ENCODE measurements around the gene FUT1. TPM values are rescaled to one million over a fixed set of nuclear protein-coding genes. Genes with fewer than 3 reads are reported as not detected.

FUT1 gene
- total and polyA plus RNA-seq, 2 of the 8 experiments (the other 6 are each of a cell fraction or from before 2014, with no cell fraction given), result 7.4 to 12.9 TPM

DNA sequence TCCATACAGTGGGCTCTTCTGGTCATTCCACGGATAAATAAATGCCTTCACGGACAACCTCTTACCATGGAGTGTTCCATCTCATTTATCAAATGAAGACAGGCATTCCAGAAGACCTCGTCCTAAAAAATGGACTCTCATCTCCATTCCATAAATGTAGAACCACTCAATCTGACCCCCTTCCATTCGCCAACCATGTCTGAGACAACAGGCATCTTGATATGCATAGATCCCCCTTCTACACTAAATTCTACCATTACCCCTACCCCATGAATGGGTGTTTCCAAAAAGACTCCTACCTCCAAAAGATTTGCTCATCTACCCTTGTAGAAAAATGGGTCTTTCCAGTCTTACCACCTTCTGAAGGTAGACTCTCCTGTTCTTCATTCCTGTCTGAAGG is 21.0 kb downstream of the FUT1 start:
- Histone ChIP-seq H3K4me2 (ENCODE audit: insufficient read depth in 1 of 2, low read depth in 2 of 2, low read length in 2 of 2) (no peak overlapping the region), H3K27ac (ENCODE audit: low read depth, low read length) (no peak overlapping the region), H2BK120ac (replicated peaks; ENCODE audit: low read depth, low read length) (no peak overlapping the region), H3K23me2 (ENCODE audit: low read depth, low read length) (peaks cover 5% of the 10 kb centered on the region; the same call in 1 of the 2 replicates), H2BK5ac (ENCODE audit: low read depth, low read length) (no peak overlapping the region), H3K4me1 (replicated peaks in 1 of 4; ENCODE audit: control insufficient read depth in 3 of 4, insufficient read depth in 4 of 4, low read length in 3 of 4) (peaks cover 0 to 7% (median 0%) of the 10 kb centered on the region in 4 experiments; a peak in 4 of 7 replicates), H2BK20ac (ENCODE audit: low read length) (no peak overlapping the region), H3K56ac (replicated peaks; ENCODE audit: insufficient read length, low read depth, low read length) (no peak overlapping the region), H4K5ac (ENCODE audit: insufficient read length, low read depth, low read length) (no peak overlapping the region), H2BK15ac (ENCODE audit: low read length) (no peak overlapping the region), H3K4ac (replicated peaks; ENCODE audit: insufficient read length, low read depth, low read length) (no peak overlapping the region), H2AK5ac (ENCODE audit: low read depth, low read length) (no peak overlapping the region), H3K4me3 (ENCODE audit: extremely low read depth in 1 of 4, insufficient read depth in 2 of 4, low read depth in 3 of 4, low read length in 4 of 4) (no peak overlapping the region), H3K79me2 (ENCODE audit: control insufficient read depth in 1 of 2, insufficient read depth in 2 of 2, low read length in 2 of 2) (no peaks in the 10 kb centered on the region), H2AFZ (ENCODE audit: low read length) (no peak overlapping the region), H4K8ac (ENCODE audit: extremely low read depth, insufficient read depth, low read length) (no peak overlapping the region), H2BK12ac (ENCODE audit: low read depth, low read length) (no peak overlapping the region), H3K14ac (ENCODE audit: insufficient read length) (no peak overlapping the region), H3K36me3 (ENCODE audit: control insufficient read depth in 2 of 4, insufficient read depth in 4 of 4, low read length in 3 of 4) (no peaks in the 10 kb centered on the region), H3K18ac (ENCODE audit: extremely low read depth, low read length) (no peak overlapping the region), H4K20me1 (replicated peaks in 1 of 2; ENCODE audit: control insufficient read depth in 1 of 2, insufficient read depth in 2 of 2, low read length in 2 of 2) (no peaks in the 10 kb centered on the region), H3K9ac (replicated peaks in 1 of 4; ENCODE audit: extremely low read depth in 1 of 4, low read depth in 3 of 4, low read length in 3 of 4) (no peak overlapping the region), H3K9me3 (ENCODE audit: insufficient read depth in 2 of 2, low read depth in 1 of 2, low read length in 1 of 2) (no peaks in the 10 kb centered on the region), H3K27me3 (replicated peaks in 1 of 4; ENCODE audit: control insufficient read depth in 3 of 4, extremely low read depth in 1 of 4, insufficient read depth in 3 of 4, low read length in 3 of 4) (no peaks in the 10 kb centered on the region), H3K79me1 (ENCODE audit: low read depth, low read length) (no peaks in the 10 kb centered on the region), H4K91ac (replicated peaks; ENCODE audit: insufficient read length, low read length) (no peak overlapping the region), H3K23ac (ENCODE audit: insufficient read length) (no peak overlapping the region)
- FAIRE-seq (no peak), DNase-seq (ENCODE audit: low read depth in 1 of 2, low spot score in 2 of 2) (no peak)
- ChIA-PET POLR2A (ENCODE audit: partially characterized antibody) (no interaction called here), CTCF (ENCODE audit: partially characterized antibody) (no interaction called here)
- WGBS, 2 experiments (ENCODE audit: extremely low coverage in 1 of 2, insufficient coverage in 1 of 2, insufficient read length in 1 of 2, insufficient replicate concordance in 2 of 2, low coverage in 1 of 2, low lambda C conversion rate in 2 of 2, missing lambda C conversion rate in 1 of 2), result 91% methylated on average over 4 of the region's 4 CpGs; no CpG with 5 or more reads in 1 of the 2 experiments

Measured in H1 (cell line).